ENCODE results near the gene CDYL.
"Not testable (repeated sequence)": the region's sequence is repeated elsewhere in the genome, so short reads cannot be mapped to it uniquely, and the experiment has no call there.

CDYL gene

GRCh38 chr6:4848382-4849068, 72.3 kb downstream of the CDYL start:
- peak; percentile 6 for DNase-seq

GRCh38 chr6:4849226-4850022, 73.2 kb downstream of the CDYL start:
- DNase-seq = no peak

- no peak for DNase-seq
Measured at GRCh38 chr6:4851035-4851434, 74.8 kb downstream of the CDYL start.

DNA sequence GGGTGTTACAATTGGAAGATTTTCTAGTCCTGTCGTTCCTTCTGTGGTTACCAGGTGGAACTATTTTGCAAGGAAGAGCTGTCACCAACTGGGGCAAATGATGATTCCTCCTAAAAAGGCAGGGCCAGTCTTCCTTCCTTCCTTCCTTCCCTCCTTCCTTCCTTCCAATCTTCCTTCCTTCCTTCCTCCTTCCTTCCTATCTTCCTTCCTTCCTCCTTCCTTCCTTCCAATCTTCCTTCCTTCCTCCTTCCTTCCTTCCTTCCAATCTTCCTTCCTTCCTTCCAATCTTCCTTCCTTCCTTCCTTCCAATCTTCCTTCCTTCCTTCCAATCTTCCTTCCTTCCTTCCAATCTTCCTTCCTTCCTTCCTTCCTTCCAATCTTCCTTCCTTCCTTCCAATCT, 76.0 kb downstream of the CDYL start:
- not testable (repeated sequence) for DNase-seq

DNA sequence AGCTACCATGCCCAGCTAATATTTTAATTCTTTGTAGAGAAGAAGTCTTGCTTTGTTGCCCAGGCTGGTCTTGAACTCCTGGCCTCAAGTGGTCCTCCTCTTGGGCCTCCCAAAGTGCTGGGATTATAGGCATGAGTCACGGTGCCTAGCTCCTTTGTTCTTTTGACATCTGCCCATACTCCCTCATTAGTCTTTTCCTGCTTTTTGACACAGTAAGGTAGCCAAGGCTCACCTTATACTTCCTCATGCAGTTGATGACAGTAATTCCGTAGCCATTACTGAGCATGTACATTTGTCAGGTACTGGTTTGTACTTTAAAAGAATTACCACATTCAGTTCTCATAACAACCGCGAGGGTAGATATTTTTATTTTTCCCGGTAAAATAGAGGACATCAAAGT, 76.7 kb downstream of the CDYL start:
- no peak for DNase-seq

GRCh38 chr6:4853349-4853748, 77.1 kb downstream of the CDYL start:
- no peak for DNase-seq

DNA sequence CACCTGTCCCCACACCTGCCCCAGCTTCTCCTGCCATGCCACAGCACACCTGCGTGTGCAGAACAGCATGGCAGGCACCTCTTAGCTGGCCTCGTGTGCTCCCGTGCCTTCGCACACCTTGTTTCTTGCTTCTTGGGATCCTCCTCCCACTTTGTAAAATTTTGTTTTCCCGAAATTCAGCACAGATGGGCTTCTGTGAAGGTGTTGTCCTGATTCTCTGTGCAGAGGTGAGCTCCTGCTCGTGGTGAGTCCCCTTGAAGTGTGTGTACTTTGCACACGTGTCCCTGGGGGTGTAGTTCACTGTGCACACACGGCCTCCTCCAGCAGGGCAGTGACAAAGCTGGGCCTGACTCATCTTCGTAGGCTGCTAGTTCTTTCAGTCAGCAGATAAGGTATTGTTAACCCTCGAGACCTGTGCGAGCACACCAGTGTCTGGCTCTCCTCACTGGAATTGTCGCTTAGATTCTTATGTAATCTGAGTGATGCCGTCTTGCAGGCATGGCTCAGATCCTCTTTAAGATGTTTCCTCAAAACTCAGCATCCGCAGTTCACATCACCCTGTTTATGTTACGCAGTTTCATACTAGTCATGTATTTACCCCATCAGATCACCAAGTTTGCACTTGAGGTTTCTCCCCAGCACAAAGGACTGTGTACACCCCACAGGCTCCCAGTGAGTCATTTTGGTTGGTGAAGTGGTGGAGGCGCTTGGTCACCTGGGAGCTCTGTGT, 77.7 kb downstream of the CDYL start:
- DNase-seq = no peak

DNA sequence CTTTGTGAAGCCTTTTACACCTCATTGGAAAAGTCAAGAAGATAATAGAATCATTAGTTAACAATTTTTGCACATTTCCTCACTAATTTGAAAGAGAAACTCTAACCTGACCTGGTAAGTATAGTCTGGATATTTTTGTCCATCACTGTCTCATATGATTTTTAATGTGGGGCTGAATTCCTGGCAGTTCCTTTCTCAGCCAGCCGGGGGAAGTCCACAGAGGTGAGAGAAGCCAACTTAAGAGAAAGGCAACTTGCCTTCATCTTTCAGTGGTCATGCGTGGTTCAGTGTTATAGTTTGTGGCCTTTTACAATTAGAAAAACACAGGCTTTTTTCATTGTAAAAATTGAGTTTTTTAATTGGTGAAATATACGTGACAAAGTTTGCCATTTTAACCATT, 80.6 kb downstream of the CDYL start:
- no peak for DNase-seq

GRCh38 chr6:4858194-4859015, 82.2 kb downstream of the CDYL start:
- DNase-seq = no peak

DNA sequence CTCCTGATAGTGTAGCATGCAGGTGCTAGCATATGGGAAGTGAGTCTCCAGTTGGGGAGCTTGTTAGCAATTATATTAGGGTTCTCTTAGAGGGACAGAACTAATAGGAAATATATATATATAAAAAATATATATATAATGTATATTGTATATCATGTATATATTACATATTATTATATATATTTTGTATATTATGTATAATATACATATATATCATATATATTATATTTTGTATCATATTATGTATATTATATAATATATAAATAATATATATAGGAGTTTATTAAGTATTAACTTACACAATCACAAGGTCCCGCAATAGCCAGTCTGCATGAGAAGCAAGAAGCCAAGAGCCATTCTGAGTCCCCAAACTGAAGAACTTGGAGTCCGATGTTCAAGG, 84.2 kb downstream of the CDYL start:
- DNase-seq = no peak

DNA sequence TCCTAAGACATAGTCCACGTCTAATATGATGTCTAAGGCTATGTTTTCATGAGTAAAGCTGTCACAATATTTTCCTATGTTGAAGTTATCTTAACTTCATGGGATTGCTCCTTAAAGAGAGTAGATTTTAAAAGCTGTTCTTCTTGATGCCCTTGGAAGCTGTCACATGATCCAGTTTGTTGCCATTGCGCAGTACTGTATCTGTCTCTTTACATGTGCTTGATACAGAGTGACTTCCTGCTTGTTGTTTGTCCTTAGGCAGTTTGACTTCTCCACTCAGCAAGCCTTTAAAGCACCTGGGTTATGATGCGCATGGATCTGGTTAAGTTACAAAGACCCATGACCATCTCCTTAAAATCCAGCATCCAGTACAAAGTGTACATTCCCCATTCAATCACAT, 85.4 kb downstream of the CDYL start:
- no peak for DNase-seq

DNA sequence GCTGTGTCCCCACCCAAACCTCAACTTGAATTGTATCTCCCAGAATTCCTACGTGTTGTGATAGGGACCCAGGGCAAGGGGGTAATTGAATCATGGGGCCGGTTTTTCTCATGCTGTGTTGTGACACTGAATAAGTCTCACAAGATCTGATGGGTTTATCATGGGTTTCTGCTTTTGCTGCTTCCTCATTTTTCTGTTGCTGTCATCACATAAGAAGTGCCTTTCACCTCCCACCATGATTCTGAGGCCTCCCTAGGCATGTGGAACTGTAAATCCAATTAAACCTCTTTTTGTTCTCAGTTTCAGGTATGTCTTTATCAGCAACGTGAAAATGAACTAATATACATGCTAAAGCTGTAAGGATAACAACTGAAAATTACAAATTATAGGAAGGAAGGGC, 88.3 kb downstream of the CDYL start:
- no peak for DNase-seq

DNA sequence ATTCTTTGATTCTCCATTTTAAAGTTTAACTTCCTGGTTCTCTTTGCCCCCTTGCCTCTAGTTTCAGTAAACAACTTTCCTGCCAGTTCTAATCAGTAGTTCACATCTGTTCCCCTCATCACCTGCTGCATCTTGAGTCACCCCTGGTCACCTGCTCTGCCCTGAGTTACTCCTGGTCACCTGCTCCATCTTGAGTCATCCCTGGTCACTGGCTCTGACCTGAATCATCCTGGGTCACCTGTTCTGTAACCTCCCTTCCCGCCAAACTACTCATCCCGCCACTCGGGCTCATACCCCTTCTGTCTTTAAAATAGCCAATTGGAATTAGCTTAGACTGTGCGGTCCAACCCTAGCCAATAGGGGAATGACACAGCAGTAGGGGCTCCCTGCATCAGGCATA, 88.8 kb downstream of the CDYL start:
- not testable (repeated sequence) for DNase-seq

GRCh38 chr6:4870821-4871494, 94.8 kb downstream of the CDYL start:
- no peak for DNase-seq

- no peak for DNase-seq
Measured at GRCh38 chr6:4871825-4872224, 95.6 kb downstream of the CDYL start.

- DNase-seq = no peak
Measured at GRCh38 chr6:4872841-4873240, 96.6 kb downstream of the CDYL start.

- DNase-seq = no peak
Measured at GRCh38 chr6:4873928-4874327, 97.7 kb downstream of the CDYL start.

DNA sequence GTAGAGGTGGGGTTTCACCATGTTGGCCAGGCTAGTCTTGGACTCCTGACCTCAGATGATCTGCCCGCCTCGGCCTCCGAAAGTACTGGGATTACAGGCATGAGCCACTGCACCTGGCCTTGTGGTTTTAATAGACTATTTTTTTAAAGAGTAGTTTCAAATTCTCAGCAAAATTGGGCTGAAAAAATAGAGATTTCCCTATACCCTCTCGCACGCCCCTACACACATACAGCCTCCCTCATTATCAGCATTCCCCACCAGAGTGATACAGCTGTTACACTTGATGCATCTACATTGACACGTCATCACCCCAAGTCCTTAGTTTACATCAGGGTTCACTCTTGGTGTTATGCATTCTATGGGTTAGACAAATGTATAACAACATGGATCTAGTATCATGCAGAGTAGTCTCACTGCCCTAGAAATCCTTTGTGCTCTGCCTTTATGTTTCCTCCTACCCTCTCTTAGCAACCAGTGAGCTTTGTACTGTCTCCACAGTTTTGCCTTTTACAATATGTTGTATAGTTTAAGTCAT, 103.6 kb downstream of the CDYL start:
- no peak for DNase-seq

DNA sequence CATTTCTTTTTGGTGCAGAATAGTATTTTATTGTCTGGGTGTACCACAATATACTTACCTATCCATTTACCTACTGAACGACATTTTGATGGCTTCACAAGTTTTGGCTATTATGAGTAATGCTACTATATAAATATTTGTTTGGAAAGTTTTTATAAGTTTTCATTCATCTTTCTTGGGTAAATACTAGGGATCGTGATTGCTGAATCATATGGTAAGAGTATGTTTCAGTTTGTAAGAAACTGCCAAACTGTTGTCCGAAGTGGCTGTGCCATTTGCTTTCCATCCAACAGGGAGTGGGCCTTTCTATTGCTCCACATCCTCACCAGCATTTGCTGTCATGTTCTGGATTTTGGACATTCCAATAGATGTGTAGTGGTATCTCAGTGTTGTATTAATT, 104.2 kb downstream of the CDYL start:
- DNase-seq = no peak

DNA sequence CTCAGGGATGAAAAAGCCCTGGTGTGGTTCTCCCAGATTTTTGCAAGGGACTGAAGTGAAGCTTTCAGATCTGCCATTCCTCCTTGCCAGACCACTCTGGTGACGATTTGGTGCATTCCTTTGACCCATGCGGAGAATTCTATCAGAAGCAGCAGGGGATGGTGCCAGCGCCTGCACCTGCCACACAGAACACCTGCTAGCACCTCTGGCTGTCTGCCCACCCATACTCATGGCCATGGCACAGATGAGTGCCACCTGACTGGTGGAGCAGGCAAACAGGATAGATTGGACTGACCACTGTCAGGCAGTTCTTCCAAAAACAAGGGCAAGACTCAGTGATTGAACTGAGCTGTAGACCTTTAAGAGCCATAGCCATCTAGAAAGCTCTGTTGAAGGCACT, 107.1 kb downstream of the CDYL start:
- no peak for DNase-seq

GRCh38 chr6:4884646-4885340, 108.6 kb downstream of the CDYL start:
- no peak for DNase-seq
